G401.6 (cell line): ENCODE measurements around the gene OR8B2.
"Not testable (repeated sequence)": the region's sequence is repeated elsewhere in the genome, so short reads cannot be mapped to it uniquely, and the experiment has no call there.

Experiments used
- FAIRE-seq: peaks from 2 replicates; lab custom pipeline; 2012; peaks lifted over from hg19 to GRCh38; lab: Jason Lieb, UNC

The OR8B2 gene

GRCh38 chr11:124384399-124384798 lies at the start of gene OR8B2:
OR8B2 (minus strand) TSS chr11:124384499; CDS start chr11:124383343, 1,156 bp downstream.
- FAIRE-seq, result no peak

- FAIRE-seq, result no peak
These were observed 45.3 kb upstream of the OR8B2 start for GRCh38 chr11:124429599-124429998.

- no peak for FAIRE-seq
These were observed 40.2 kb upstream of the OR8B2 start, which contains the start of gene OR8B4 for GRCh38 chr11:124424384-124424921. OR8B4 (minus strand) TSS chr11:124424871; CDS start chr11:124424871, 0 bp downstream.

GRCh38 chr11:124421043-124421442 lies 36.7 kb upstream of the OR8B2 start:
- FAIRE-seq, result no peak

- FAIRE-seq, result peak; percentile 95
These were observed 31.1 kb upstream of the OR8B2 start for GRCh38 chr11:124415356-124415923.

GRCh38 chr11:124409906-124410305 lies 25.6 kb upstream of the OR8B2 start:
- no peak for FAIRE-seq

GRCh38 chr11:124405581-124405980 lies 21.3 kb upstream of the OR8B2 start:
- no peak for FAIRE-seq

- not testable (repeated sequence) for FAIRE-seq
These were observed 18.9 kb upstream of the OR8B2 start for GRCh38 chr11:124403186-124403585.

- peak; percentile 85 for FAIRE-seq
These were observed 18.1 kb upstream of the OR8B2 start for GRCh38 chr11:124402326-124402922.

- FAIRE-seq, result no peak
These were observed 14.6 kb upstream of the OR8B2 start, which contains the start of gene OR8B3 for GRCh38 chr11:124398924-124399323. OR8B3 (minus strand) TSS chr11:124399024; CDS start chr11:124397351, 1,673 bp downstream.

GRCh38 chr11:124396847-124397246 lies 12.5 kb upstream of the OR8B2 start:
- FAIRE-seq, result not testable (repeated sequence)

- no peak for FAIRE-seq
These were observed 10.1 kb upstream of the OR8B2 start for GRCh38 chr11:124394408-124394807.

- not testable (repeated sequence) for FAIRE-seq
These were observed 1.4 kb downstream of the OR8B2 start for GRCh38 chr11:124382857-124383256.

GRCh38 chr11:124380585-124380984 lies 3.7 kb downstream of the OR8B2 start:
- FAIRE-seq, result no peak

GRCh38 chr11:124376280-124376679 lies 8.0 kb downstream of the OR8B2 start:
- no peak for FAIRE-seq

- no peak for FAIRE-seq
These were observed 24.7 kb downstream of the OR8B2 start for GRCh38 chr11:124359566-124359965.

- no peak for FAIRE-seq
These were observed 37.9 kb downstream of the OR8B2 start for GRCh38 chr11:124346311-124346955.

- no peak for FAIRE-seq
These were observed 40.0 kb downstream of the OR8B2 start for GRCh38 chr11:124344346-124344745.

GRCh38 chr11:124340142-124340447 lies 44.2 kb downstream of the OR8B2 start:
- no peak for FAIRE-seq

GRCh38 chr11:124339396-124340141 lies 44.7 kb downstream of the OR8B2 start:
- FAIRE-seq, result no peak
